ENCODE data around the gene LGALS7B. TPM values are rescaled to one million over a fixed set of nuclear protein-coding genes. Genes with fewer than 3 reads are reported as not detected.

LGALS7B gene
- total RNA-seq, 1 experiment from 2014 or later, result 2.4 TPM

GRCh38 chr19:38739440-38740256 is 49.4 kb upstream of the LGALS7B start:
- intact Hi-C loops (cut with micrococcal nuclease), result loop anchor here (5.0 kb wide), 1 partner anchor 93 kb away; the partner anchor contains the start of gene ECH1
- ATAC-seq (no peak), DNase-seq (ENCODE audit: low read depth, low spot score) (no peak)
- H3K9me2 ChIP-seq (ENCODE audit: insufficient read depth), result no peaks in the 10 kb centered on the region
- no peak overlapping the region for H2AFZ ChIP-seq (ENCODE audit: low read depth, low read length, poor library complexity, severe bottlenecking)
- TF ChIP-seq CBX3 (IDR thresholded peaks at IDR 0.05; ENCODE audit: low read depth), result no peak
- BruUV-seq (replicated peaks), result no TSS peak
- CTCF ChIA-PET, result no interaction called here
- H4K20me1 ChIP-seq (ENCODE audit: insufficient read depth), result no peaks in the 10 kb centered on the region
- POLR2A ChIA-PET, result no interaction called here
- H3K79me2 ChIP-seq (ENCODE audit: insufficient read depth, low read length), result no peaks in the 10 kb centered on the region
- H3K4me3 ChIP-seq (replicated peaks in 1 of 2; ENCODE audit: low read depth in 1 of 2, low read length in 2 of 2), result no peak overlapping the region
- no peaks in the 10 kb centered on the region for H3K36me3 ChIP-seq (ENCODE audit: control insufficient read depth in 1 of 2, insufficient read depth in 2 of 2, low read length in 2 of 2)
- H3K27ac ChIP-seq (ENCODE audit: low read depth, low read length), result no peak overlapping the region
- RAD21 ChIA-PET (ENCODE audit: low non-redundant PET in 1 of 2, low total read pairs in 2 of 2, uncharacterized antibody in 2 of 2, unreplicated experiment in 2 of 2), result no interaction called here
- no peaks in the 10 kb centered on the region for H3K9me3 ChIP-seq (ENCODE audit: control insufficient read depth in 1 of 2, insufficient read depth in 1 of 2, low read depth in 1 of 2, low read length in 2 of 2)
- H3K27me3 ChIP-seq (ENCODE audit: insufficient read depth, low read length), result no peaks in the 10 kb centered on the region
- H3K4me2 ChIP-seq (ENCODE audit: low read length), result no peak overlapping the region
- H3K9ac ChIP-seq (ENCODE audit: low read length), result no peak overlapping the region
- H3K4me1 ChIP-seq (ENCODE audit: control insufficient read depth in 1 of 2, insufficient read depth in 2 of 2, low read length in 2 of 2), result peaks cover 3 to 20% of the 10 kb centered on the region in 2 experiments; a peak in 3 of 4 replicates

GRCh38 chr19:38740257-38740592 is 48.8 kb upstream of the LGALS7B start:
- no TSS peak for BruUV-seq (replicated peaks)
- Histone ChIP-seq H3K36me3 (ENCODE audit: control insufficient read depth in 1 of 2, insufficient read depth in 2 of 2, low read length in 2 of 2) (no peaks in the 10 kb centered on the region), H3K79me2 (ENCODE audit: insufficient read depth, low read length) (no peaks in the 10 kb centered on the region), H3K4me2 (ENCODE audit: low read length) (no peak overlapping the region), H3K4me3 (replicated peaks in 1 of 2; ENCODE audit: low read depth in 1 of 2, low read length in 2 of 2) (no peak overlapping the region), H3K9me3 (ENCODE audit: control insufficient read depth in 1 of 2, insufficient read depth in 1 of 2, low read depth in 1 of 2, low read length in 2 of 2) (no peaks in the 10 kb centered on the region), H3K9me2 (ENCODE audit: insufficient read depth) (no peaks in the 10 kb centered on the region), H3K4me1 (ENCODE audit: control insufficient read depth in 1 of 2, insufficient read depth in 2 of 2, low read length in 2 of 2) (peaks cover 0 to 15% of the 10 kb centered on the region in 2 experiments; a peak in 2 of 4 replicates), H2AFZ (ENCODE audit: low read depth, low read length, poor library complexity, severe bottlenecking) (no peak overlapping the region), H3K27ac (ENCODE audit: low read depth, low read length) (no peak overlapping the region), H4K20me1 (ENCODE audit: insufficient read depth) (no peaks in the 10 kb centered on the region), H3K9ac (ENCODE audit: low read length) (no peak overlapping the region), H3K27me3 (ENCODE audit: insufficient read depth, low read length) (no peaks in the 10 kb centered on the region)
- ATAC-seq (no peak), DNase-seq (ENCODE audit: low read depth, low spot score) (no peak)
- ChIA-PET CTCF (no interaction called here), RAD21 (ENCODE audit: low non-redundant PET in 1 of 2, low total read pairs in 2 of 2, uncharacterized antibody in 2 of 2, unreplicated experiment in 2 of 2) (no interaction called here), POLR2A (no interaction called here)
- intact Hi-C loops (cut with micrococcal nuclease), result no loop called here
- TF ChIP-seq JUND (IDR thresholded peaks at IDR 0.05) (no peak), FOSL1 (IDR thresholded peaks at IDR 0.05; ENCODE audit: low read depth) (no peak), ZFX (IDR thresholded peaks at IDR 0.05) (no peak), ZBTB33 (IDR thresholded peaks at IDR 0.05; ENCODE audit: extremely low read depth, insufficient replicate concordance, low read length) (no peak), MAX (IDR thresholded peaks at IDR 0.05) (no peak), EGR1 (IDR thresholded peaks at IDR 0.05; ENCODE audit: low read depth) (no peak), CTCF (IDR thresholded peaks at IDR 0.05 in 2 of 3, conservative IDR thresholded peaks at IDR 0.05 in 1 of 3; ENCODE audit: borderline replicate concordance in 1 of 3, insufficient read depth in 1 of 3, low read depth in 2 of 3, low read length in 2 of 3) (no peak), RAD21 (IDR thresholded peaks at IDR 0.05; ENCODE audit: low read depth) (no peak), SP1 (IDR thresholded peaks at IDR 0.05; ENCODE audit: low read depth) (no peak), EZH2 (IDR thresholded peaks at IDR 0.05) (no peak), SIN3A (IDR thresholded peaks at IDR 0.05; ENCODE audit: low read depth) (no peak)
- TF ChIP-seq, protein P1, sequence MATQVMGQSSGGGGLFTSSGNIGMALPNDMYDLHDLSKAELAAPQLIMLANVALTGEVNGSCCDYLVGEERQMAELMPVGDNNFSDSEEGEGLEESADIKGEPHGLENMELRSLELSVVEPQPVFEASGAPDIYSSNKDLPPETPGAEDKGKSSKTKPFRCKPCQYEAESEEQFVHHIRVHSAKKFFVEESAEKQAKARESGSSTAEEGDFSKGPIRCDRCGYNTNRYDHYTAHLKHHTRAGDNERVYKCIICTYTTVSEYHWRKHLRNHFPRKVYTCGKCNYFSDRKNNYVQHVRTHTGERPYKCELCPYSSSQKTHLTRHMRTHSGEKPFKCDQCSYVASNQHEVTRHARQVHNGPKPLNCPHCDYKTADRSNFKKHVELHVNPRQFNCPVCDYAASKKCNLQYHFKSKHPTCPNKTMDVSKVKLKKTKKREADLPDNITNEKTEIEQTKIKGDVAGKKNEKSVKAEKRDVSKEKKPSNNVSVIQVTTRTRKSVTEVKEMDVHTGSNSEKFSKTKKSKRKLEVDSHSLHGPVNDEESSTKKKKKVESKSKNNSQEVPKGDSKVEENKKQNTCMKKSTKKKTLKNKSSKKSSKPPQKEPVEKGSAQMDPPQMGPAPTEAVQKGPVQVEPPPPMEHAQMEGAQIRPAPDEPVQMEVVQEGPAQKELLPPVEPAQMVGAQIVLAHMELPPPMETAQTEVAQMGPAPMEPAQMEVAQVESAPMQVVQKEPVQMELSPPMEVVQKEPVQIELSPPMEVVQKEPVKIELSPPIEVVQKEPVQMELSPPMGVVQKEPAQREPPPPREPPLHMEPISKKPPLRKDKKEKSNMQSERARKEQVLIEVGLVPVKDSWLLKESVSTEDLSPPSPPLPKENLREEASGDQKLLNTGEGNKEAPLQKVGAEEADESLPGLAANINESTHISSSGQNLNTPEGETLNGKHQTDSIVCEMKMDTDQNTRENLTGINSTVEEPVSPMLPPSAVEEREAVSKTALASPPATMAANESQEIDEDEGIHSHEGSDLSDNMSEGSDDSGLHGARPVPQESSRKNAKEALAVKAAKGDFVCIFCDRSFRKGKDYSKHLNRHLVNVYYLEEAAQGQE (IDR thresholded peaks at IDR 0.05; ENCODE audit: low read depth), result no peak
